ENCODE results near the gene RPS21.

RPS21 gene

DNA sequence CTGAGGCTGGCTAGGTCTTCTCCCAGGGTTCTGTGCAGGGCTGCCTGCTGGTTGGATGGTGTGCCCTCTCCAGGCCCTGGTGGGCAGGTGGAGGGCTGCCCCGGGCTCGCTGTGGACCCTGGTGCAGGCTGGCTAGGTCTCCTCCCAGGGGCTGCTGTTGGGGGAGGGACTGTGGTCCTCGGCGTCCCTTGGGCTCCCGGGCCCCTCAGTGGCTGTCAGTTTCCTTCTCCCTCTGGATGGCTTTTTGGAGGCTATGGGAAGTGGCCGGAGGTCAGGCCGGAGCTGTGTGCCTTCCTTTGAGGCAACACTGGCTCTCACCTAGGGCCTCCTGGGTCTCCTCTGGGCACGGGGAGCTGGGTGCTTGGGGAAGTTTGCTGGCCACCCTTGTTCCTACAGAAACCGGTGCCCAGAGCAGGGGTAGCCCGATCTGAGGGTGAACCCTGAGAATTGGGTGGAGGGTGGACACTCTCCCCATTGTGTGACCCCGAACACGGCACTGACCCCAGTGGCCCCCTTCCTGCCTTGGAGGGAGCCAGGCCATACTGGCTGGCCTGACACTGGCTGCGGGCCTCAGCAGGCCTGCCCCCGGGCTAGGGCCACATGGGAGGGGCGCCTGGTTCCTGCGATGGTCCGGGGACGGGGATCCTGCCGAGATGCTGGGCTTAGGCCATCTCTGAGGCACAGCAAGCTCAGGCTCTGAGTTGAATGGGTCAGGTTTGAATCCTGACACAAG lies 24.0 kb downstream of the RPS21 start:
- no peak for DNase-seq (ENCODE audit: low spot score)

DNA sequence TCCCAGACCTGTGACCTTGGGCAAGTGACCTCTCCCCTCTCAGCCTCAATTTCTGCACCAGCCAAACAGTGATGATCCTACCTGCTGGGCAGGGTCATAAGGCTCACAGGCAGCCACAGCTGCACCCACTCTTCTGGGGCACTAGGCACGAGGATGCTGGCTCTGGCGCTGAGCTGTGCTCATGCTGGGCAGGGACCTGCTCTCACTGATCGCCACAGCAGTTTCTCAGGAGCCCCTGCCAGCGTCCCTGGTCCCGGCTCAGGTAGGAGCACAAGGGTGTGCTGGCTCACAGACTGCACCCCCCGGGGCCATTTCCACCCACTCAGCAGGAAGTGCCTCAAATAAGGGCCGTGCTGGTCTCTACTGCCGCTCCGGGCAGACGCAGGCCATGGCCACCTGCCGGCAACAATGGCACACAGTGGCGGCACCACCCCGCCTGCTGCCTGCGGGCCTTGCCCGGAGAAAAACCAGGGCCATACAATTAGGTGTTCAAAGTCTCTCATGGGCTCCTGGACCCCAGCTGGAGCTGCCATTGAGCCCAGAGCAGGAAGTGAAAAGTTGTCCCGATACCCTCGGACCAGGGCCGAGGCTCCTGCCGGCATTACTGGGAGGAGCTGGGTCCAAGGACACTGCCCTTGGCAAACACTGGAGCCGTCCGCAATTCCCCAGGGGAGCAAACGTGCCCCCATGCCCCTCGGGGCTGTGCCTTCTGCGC lies 24.7 kb downstream of the RPS21 start:
- DNase-seq (ENCODE audit: low spot score) = no peak

DNA sequence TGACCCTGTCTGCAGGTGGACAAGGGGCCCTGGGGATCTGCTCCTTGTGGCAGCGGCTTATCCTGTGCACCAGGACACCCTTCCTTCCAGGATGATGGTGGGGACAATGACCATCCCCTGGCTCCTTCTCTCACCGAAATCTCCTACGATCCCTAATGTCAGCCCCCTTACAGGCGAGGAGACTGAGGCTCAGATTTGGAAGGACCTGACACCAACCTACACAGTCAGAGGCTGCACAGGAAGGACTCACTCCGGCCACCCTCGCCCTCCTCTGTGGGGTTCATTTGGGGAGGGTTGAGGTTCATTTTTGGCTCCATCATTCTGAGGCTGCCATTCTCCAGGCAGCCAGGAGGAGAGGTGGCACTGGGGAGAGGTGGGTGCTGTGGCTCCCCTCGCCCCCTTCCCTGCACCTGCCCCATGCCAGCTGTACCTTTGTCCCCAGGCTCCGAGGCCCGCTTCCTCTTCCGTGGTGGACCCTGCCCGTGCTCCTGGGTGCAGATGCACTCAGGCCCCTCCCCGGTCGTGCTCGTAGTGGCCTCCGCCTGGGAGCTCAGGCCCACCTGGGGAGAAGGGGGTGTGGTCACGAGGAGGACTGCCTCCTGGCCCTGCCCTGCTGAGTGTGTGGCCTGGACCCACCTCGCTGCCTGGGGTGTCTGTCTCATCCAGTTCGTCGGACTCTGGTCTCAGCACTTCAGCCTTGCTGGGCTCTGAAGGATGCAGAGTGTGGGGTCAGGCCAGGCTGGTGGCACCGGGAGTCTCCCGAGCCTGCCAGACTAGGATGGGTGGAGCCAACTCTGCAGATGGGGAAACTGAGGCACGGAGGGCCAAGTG lies 25.5 kb downstream of the RPS21 start:
- no peak for DNase-seq (ENCODE audit: low spot score)

DNA sequence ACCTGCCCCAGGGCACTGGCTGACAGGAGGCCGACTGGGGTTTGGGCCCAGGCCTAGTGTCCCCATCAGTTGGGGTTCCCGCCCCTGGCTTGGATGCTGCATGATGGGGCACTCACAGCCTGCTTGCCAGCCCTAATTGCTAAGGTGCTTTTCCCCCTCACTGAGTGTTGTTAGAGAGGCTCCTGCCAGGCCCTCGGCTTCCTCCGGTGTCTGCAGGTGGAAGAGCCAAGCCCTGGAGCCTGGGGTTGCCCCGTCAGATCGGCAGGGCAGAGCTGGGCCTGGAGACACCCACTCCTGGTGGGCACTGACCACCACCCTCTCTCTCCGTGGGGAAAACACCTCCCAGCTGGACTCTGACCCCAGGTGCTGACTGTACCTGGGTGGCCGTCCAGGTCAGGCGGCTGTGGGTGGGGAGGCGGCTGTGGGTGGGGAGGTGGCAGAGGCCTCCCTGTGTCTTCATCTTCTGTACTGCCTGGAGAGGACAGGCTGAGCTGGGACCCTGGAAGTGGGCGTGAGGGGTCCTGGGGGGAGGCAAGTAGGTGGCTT lies 26.2 kb downstream of the RPS21 start:
- DNase-seq (ENCODE audit: low spot score) = no peak

DNA sequence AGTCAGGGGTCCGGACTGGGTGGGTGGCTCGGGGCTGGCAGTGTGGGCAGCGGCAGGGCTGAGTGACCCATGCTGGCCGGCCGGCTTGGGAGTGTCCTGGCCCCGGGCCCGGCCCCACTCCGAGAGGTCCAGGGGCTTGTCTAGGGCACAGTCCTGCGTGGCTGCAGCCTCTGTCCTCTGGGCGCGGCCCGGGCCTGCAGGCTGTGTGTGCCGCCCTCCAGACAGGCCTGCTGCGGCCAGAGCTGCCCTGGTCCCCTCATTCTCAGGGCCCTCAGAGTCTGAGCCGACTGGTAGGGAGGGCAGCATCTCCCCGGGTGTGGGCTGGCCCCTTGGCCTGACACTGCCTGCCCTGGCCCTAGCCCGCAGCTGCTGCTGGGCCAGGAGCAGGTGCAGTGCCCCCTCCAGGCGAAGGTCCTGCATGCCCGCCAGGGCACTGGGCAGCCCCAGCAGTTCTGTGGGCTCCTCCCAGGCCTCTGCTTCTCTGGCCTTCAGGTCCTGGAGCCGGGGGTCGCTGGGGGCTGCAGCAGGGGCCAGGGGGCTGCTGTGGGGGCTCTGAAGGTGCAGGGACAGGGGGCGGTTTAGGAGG lies 27.1 kb downstream of the RPS21 start:
- no peak for DNase-seq (ENCODE audit: low spot score)

DNA sequence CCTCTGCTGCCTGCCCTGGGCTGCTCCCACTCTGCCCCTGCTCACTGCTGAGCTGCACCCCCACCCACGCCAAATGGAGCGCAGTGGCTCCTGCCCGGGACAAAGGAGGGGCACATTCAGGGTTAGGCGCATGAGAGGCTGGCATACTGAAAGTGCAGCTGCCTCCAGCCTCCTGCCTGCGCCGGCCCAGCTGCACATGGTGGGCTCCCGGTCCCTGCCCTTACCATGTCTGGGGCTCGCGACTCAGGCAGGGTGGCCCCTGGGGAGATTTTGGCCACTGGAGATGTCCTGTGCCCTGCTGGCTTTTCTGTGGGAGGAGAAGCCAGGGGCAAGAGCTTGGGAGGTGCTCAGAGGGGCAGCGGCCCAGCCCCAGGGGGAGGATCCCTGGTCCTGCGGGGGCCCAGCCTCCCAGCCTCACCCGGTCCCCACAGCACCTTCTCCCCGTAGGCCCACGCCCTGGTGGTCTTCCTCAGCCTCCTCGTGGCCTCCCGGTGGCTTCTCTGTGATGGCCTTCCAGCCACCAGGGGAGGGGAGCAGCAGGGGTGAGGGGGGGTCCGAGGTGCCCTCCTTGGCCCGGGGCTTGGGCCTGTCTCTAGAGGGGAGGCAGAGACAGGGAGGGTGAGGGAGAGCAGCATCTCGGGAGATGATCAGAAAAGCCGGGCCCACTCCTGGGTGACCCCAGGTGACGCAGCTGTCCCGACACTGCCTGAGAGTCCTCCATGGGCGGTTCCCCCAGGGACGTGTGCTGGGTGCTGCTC lies 28.6 kb downstream of the RPS21 start:
- DNase-seq (ENCODE audit: low spot score) = no peak

DNA sequence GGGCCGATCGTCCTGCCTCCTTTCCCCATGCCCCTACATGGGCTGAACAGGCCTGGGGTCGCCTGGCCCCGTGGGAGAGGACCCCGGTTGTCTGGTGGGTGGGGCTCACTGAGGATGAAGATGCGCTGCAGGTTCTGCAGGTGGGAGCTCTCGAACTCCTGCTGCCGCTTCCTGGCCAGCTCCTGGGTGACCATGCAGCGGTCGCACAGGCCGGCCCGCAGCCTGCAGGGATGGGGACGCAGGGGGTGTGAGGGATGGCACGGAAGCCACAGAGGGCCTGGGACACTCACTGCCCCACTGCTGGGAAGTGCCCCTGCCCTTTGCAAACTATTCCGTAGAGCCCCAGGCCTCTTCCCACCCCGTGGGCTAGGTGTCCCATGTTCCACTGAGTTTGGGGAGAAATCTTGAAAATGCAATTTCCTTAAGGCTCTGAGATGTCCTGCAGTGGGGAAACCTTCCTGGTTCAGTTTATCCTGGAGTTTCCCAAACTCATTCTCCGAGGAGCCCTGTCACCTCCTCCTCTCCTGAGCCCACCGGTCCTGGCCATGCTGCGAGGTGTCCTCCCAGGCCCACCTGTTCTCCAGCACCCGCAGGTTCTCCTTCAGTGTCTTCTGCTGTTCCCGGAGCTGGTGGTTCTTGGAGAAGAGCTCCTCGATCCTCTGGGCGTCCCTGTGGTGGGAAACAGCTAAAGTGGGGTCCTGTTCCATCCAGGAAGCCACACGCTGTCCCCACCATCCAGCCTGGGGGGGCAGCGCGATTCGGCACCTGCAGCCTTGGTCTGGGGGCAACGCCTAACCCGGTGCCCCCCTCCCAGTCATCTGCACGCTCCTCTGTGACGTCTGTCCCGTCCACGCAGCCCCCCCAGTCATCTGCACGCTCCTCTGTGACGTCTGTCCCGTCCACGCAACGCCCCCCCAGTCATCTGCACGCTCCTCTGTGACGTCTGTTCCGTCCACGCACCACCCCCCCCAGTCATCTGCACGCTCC lies 30.0 kb downstream of the RPS21 start:
- DNase-seq (ENCODE audit: low spot score) = no peak

DNA sequence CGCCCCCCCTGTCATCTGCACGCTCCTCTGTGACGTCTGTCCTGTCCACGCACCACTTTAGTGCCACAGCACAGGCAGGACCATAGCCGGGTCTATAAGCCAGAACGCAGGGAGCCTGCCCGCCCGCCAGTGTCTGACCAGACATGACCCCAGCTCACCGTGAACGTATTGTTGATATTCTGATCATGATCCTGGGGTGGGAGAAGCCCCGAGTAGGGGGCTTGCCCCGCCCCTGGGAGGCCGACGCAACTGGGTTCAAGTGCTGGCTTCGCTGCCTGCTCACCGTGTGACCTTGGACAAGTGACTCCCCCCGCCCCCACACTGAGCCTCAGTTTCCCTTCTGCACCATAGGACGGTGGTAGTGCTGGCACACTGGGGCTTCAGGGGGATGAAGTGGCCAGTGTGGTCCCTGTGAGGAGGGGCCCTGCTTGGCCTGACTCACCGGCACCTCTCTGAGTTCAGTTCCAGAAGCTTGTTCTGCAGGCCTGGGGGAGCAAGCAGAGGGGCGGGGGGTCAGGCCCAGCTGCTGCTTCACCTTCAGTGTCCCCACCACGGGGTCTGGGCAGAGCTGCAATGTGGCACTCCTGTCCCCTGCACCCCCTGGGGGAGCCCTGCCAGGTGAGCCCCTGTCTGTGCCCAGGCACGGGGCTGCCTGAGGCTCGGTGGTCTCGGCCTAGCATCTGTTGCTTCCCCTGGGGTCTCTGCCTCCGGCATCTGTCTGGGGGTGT lies 31.2 kb downstream of the RPS21 start:
- no peak for DNase-seq (ENCODE audit: low spot score)

DNA sequence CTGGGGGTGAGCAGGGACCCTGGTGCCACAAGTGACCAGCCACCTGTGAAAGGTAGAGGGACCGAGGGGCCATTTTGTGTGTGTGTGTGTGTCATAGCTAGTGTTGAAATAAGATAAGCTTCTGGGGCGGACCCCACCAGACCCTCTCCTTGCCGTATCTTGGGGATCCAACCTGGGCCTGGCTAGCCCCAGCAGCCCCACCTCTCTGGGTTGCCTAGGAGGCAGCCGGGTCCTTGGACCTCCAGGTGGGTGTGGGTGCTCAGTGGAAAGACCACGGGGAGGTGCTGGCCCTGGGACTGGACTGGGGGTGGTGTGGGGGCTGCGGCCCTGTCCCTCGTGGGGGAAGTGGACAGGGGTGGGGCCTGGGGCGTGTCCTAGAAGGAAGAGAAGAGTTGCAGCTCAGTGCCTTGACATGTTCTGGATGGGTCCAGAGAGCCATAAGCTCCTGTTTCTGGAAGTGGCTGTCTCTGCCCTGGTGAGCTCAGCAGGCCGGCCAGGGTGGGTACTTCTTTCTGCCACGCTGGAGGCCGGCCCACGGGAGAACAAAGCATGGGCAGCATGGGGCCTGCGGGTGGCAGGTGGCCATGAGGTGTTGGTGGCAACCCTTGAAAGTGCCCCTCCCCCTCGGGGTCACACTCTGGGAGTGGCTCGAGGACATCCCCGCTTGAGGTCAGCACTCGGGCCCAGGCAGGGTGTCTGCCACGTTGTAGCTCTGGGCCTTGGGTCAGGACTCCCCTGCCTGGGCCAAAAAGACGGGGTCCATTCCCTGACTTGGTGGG lies 32.0 kb downstream of the RPS21 start:
- DNase-seq (ENCODE audit: low spot score) = no peak

DNA sequence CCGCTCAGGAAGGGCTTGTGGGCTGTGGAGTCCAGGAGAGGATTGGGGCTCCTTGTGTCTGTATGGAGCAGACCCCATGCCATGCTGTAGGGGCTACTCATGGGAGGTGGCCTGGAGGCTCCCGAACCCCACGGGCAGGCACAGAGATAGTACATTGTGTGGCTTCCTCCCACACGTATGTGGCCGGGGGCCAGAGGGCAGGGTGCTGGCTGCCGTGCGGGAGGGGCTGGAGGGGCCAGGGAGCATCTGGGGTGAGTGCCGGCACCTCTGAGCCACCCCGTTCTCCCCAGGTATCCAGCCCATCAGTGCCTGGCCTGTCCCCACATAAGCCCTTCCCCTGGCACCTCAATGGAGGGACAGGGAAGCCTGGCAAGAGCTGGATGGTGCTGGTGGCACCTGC lies 32.9 kb downstream of the RPS21 start:
- DNase-seq (ENCODE audit: low spot score) = no peak

DNA sequence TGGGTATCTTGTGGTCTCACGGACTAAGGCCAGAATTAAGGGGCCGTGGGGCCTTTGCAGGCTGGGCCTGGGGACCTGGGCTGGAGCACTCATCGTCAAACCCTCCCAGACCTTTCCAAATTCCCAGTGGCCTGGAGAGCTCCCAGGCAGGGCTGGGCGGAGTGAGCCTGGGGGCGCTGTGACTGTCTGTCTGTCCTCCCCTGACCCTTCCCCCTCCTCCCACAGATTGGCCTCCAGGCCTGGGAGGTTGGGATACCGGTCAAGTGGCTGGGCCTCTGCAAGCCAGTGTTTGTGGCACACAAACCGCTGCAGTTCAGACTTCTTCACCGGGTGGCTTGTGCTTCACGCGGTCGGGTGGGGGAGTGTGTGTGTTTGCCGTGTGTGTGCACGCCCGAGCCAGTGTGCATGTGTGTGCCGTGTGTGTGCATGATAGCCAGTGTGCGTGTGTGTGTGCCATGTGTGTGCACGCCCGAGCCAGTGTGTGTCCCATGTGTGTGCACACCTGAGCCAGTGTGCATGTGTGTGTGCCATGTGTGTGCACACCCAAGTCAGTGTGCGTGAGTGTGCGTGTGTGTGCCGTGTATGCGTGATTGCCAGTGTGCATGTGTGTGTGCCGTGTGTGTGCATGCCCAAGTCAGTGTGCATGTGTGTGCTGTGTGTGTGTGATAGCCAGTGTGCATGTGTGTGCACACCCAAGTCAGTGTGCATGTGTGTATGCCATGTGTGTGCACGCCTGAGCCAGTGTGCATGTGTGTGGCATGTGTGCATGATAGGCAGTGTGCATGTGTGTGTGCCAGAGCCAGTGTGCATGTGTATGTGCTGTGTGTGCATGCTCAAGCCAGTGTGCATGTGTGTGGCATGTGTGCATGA lies 34.2 kb downstream of the RPS21 start:
- DNase-seq (ENCODE audit: low spot score) = no peak

DNA sequence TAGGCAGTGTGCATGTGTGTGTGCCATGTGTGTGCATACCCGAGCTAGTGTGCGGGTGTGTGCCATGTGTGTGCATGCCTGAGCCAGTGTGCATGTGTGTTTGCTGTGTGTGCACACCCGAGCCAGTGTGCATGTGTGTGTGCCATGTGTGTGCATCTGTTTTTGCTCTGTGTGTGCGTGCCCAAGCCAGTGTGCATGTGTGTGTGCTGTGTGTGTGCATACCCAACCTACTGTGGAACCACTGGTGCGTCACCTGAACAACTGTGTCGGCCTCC lies 34.8 kb downstream of the RPS21 start:
- no peak for DNase-seq (ENCODE audit: low spot score)

DNA sequence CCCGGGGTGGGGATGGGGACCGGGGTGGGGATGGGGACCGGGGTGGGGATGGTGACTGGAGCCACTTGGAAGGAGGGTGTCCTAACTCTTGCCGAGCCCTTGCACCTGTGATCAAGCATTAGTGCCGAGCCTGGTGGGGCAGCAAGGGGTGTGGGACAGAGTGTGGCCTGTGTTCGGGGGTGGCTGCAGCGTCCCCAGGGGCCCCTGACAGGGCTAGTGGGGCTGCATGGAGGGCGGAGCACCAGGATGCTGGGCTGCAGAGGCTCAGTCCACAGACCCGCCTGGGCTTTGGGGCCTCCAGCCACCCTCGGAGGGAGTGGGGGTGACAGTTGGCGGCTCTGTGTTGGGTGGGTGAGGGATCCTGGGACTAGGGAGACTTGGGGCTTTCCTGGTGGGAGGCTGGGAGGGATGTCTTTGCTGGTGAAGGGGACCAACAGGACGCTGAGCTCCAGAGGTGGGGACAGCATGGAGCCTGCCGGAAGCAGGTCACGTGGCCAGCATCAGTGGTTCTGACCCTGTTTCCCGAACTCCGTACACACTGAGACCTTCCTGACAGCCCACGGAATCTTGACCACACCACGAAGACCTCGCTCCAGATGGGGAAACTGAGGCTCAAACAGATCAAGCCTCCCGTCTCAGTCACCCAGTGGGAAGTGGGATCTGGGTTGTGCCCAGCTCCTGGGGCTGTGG lies 35.9 kb downstream of the RPS21 start:
- DNase-seq (ENCODE audit: low spot score) = no peak

DNA sequence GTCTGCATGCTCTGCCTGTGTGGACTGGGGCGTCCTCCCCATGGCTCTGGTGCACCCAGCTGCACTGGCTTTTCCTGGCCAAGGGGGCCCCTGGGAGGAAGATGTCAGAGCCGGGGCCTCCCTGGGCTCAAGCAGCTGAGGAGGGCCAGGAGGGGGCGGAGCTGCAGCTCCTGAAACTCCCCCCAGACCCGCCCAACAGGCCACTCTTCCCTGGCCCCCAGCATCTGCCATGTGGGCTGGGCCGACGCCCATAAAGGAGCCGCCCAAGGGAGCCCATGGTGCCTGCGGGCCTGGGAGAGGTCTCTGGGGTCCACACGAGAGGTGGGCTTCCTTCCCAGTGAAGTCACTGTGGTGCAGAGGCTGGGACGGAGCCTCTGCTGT lies 36.4 kb downstream of the RPS21 start:
- no peak for DNase-seq (ENCODE audit: low spot score)

DNA sequence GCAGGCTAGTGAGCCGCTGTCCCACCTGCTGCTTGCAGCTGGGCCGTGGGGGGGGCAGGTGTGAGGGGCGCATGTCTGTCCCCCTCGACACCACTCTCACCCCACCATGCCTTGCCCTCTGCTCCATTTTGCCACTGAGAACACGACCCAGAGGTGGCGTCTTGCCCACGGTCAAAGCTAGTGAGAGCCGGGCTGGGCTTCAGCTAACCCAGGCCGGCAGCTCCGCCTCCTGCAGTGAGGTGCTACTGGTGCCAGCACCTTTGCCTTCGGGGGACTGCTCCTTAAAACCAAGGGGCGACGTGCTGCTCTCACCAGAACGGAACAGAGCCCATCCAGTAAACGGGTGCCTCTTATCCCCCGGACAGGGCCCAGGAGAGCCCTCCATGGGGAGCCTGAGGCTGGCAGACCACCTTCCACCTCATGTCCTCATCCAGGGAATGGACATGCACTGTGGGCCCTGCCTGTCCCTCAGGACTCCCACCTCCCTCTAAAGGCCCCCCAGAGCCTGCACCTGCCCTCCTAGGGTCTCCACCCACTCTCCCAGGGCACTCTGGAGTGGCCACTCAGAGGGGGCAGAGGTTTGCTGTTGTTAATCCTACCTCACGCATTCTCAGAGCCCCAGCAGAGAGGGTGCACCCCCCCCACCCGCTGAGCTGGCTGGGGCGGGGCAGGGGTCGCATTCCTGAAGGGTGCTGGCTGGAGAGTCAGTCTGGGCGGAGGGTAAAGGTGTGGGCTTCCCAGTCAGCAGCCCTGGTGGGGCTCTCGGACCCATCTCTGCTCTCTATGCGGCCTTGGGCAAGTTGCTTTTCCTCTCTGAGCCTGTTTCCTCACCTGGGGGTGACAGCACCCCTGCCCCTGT lies 37.6 kb downstream of the RPS21 start:
- no peak for DNase-seq (ENCODE audit: low spot score)

DNA sequence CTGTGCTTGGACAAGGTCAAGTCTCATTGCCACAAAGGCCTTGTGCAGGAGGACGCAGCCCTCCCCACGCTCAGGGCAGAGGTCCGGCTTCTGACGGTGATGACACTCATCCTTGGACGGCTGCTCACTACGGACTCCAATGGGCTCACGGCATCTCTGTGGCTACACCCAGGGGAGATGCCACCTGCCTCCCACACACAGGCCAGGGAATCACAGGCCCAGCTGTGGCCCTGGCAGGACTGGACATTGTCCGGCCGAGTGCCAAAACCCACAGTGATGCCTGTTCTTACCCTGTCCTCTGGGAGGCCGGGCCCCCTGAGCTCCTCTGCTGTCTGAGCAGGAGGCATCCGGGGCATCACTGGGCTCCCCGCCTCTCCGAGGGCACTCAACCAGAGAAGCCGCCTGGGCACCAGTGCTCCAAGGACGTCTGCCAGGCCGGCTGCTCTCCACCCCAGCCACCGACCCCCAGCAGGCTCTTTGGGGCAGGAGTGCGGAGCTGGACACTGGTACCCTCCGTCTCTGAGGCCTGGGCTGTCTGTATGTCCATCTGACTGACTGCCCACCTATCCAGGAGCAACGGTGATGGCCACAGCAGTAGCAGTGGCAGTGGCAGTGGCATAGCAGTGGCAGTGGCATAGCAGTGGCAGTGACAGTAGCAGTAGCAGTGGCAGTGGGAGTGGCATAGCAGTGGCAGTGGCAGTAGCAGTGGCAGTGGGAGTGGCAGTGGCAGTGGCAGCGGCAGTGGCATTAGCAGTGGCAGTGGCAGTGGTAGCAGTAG lies 38.6 kb downstream of the RPS21 start:
- no peak for DNase-seq (ENCODE audit: low spot score)
